ENCODE data around the gene CDCA7L.

Gene CDCA7L

DNA sequence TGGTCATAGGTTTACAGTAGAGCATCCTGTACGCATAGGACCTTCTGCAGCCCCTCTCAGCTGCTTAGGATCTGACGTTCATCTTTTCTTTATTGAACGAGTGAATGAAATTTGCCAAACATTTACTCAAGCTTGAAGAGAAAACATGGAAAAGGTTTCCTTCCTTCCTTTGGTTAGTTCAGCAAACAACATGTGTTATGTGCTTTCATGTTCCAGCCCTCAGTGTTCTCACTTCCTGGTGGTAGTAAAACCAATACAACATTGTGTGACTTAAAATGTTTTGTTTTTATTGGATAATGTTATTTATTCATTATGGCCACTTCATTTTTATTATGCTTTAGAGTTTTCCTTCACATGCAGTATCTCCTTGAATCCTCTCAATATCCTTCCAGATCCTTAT lies 1.4 kb upstream of the CDCA7L start:
- H3K4me2 ChIP-seq (ENCODE audit: low read depth, low read length, poor library complexity, severe bottlenecking): peak overlapping the region; percentile 75
- no peak overlapping the region for H3K27ac ChIP-seq (ENCODE audit: low read depth, low read length)
- no peaks in the 10 kb centered on the region for H3K36me3 ChIP-seq (ENCODE audit: low read length)
- no peaks in the 10 kb centered on the region for H3K9me3 ChIP-seq (ENCODE audit: insufficient read depth, low read length)
- peaks cover 17% of the 10 kb centered on the region for H3F3A ChIP-seq (ENCODE audit: insufficient read depth)
- peaks cover 3% of the 10 kb centered on the region; the same call in 1 of the 2 replicates for H4K20me1 ChIP-seq (ENCODE audit: low read depth, low read length)
- H3K79me2 ChIP-seq (ENCODE audit: insufficient read depth, low read length): peaks cover 24% of the 10 kb centered on the region
- H2AFZ ChIP-seq (ENCODE audit: low read depth, low read length, severe bottlenecking): no peak overlapping the region
- no peak overlapping the region for H3K4me3 ChIP-seq (ENCODE audit: insufficient read depth, low read length, poor library complexity, severe bottlenecking)
- no peak overlapping the region for H3K9ac ChIP-seq (ENCODE audit: low read length)
- no peaks in the 10 kb centered on the region for H3K27me3 ChIP-seq (ENCODE audit: low read length)
- H3K9me2 ChIP-seq (replicated peaks; ENCODE audit: insufficient read depth, low read length): no peaks in the 10 kb centered on the region
- TF ChIP-seq EZH2phosphoT487 (conservative IDR thresholded peaks at IDR 0.05; ENCODE audit: low read length): no peak
- TF ChIP-seq, protein P1, sequence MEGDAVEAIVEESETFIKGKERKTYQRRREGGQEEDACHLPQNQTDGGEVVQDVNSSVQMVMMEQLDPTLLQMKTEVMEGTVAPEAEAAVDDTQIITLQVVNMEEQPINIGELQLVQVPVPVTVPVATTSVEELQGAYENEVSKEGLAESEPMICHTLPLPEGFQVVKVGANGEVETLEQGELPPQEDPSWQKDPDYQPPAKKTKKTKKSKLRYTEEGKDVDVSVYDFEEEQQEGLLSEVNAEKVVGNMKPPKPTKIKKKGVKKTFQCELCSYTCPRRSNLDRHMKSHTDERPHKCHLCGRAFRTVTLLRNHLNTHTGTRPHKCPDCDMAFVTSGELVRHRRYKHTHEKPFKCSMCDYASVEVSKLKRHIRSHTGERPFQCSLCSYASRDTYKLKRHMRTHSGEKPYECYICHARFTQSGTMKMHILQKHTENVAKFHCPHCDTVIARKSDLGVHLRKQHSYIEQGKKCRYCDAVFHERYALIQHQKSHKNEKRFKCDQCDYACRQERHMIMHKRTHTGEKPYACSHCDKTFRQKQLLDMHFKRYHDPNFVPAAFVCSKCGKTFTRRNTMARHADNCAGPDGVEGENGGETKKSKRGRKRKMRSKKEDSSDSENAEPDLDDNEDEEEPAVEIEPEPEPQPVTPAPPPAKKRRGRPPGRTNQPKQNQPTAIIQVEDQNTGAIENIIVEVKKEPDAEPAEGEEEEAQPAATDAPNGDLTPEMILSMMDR (IDR thresholded peaks at IDR 0.05; ENCODE audit: insufficient read depth, low read length, poor library complexity, severe bottlenecking): no peak

DNA sequence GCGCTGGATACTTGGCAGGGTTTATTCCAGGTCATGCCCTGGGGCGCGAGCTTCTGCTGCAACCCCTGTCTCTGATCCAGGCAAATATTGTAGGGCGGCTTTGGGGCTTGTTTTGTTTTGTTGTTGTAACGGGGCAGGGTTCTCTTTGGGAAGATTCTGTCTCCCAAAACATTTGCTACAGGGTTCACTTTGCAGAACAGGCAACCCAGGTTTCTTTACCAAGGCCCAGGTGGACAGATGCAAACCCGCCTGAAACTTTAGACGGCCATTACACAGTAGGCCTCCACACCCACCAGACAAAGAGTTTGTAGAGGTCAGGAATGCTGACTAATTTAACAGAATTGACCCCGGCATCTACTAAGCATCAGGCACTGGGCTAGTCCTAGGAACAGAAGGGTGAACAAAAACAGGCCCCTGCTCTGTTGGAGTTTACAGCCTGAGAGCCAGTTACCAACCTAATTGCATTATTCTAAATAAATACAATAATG lies 567 bp upstream of the CDCA7L start:
- Histone ChIP-seq H3F3A (ENCODE audit: insufficient read depth) (peaks cover 17% of the 10 kb centered on the region), H3K9me2 (replicated peaks; ENCODE audit: insufficient read depth, low read length) (no peaks in the 10 kb centered on the region), H2AFZ (ENCODE audit: low read depth, low read length, severe bottlenecking) (peak overlapping the region; percentile 97), H3K9me3 (ENCODE audit: insufficient read depth, low read length) (no peaks in the 10 kb centered on the region), H4K20me1 (ENCODE audit: low read depth, low read length) (peaks cover 4% of the 10 kb centered on the region; the same call in 1 of the 2 replicates), H3K27ac (ENCODE audit: low read depth, low read length) (peak overlapping the region; percentile 83), H3K27me3 (ENCODE audit: low read length) (no peaks in the 10 kb centered on the region), H3K36me3 (ENCODE audit: low read length) (no peaks in the 10 kb centered on the region), H3K79me2 (ENCODE audit: insufficient read depth, low read length) (peaks cover 32% of the 10 kb centered on the region), H3K9ac (ENCODE audit: low read length) (peak overlapping the region; percentile 64), H3K4me2 (ENCODE audit: low read depth, low read length, poor library complexity, severe bottlenecking) (peak overlapping the region; percentile 75), H3K4me3 (ENCODE audit: insufficient read depth, low read length, poor library complexity, severe bottlenecking) (peak overlapping the region; percentile 69)
- TF ChIP-seq EZH2phosphoT487 (conservative IDR thresholded peaks at IDR 0.05; ENCODE audit: low read length): no peak
- TF ChIP-seq, protein P1 (IDR thresholded peaks at IDR 0.05; ENCODE audit: insufficient read depth, low read length, poor library complexity, severe bottlenecking): no peak

DNA sequence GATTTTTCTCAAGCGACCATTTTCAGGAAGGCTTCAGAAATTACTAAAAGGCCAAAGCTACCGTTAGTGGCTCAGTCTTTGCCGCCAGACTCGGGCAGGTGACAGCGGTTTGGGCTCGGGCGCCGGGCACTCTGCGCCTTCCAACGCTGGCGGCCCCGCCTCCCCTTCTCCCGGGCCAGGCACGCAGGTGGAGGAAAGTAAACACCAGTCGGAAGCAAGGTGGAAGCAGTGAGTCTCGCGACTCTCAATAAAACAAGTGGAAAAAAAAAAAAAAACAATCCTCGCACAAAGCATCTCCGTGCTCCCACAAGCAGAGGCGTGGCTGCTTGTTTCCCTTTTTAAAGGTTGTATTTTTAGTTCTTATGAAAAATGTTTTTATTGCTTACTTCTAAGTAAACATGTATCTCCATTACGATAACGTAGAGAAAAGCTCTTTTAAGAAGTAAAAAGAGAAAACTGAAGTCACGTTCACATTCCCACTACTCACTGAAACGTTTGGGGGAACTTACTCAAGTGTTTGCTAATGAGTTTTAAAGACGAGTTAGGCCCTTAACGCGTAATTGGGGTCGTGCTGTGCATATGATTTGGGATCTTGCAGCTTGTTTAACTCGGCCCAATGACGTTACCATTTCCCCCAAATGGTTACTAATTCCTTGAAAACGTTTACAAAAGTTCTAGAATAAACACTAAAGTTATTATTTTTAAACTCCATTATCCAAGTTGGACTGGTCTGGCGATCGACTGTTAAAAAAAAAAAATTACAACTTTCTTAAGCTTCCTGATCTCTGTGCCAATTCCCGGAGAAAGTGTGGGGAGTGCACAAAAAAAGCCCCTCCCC lies 864 bp downstream of the CDCA7L start:
- Histone ChIP-seq H3K79me2 (ENCODE audit: insufficient read depth, low read length) (peaks cover 47% of the 10 kb centered on the region), H3K36me3 (ENCODE audit: low read length) (no peaks in the 10 kb centered on the region; the same call in 1 of the 2 replicates), H3F3A (ENCODE audit: insufficient read depth) (peaks cover 17% of the 10 kb centered on the region), H3K27ac (ENCODE audit: low read depth, low read length) (peak overlapping the region; percentile 83), H3K4me2 (ENCODE audit: low read depth, low read length, poor library complexity, severe bottlenecking) (peak overlapping the region; percentile 75), H3K27me3 (ENCODE audit: low read length) (no peaks in the 10 kb centered on the region), H3K9me2 (replicated peaks; ENCODE audit: insufficient read depth, low read length) (no peaks in the 10 kb centered on the region), H3K4me3 (ENCODE audit: insufficient read depth, low read length, poor library complexity, severe bottlenecking) (peak overlapping the region; percentile 69), H3K9me3 (ENCODE audit: insufficient read depth, low read length) (no peaks in the 10 kb centered on the region), H2AFZ (ENCODE audit: low read depth, low read length, severe bottlenecking) (peak overlapping the region; percentile 97), H4K20me1 (ENCODE audit: low read depth, low read length) (peaks cover 6% of the 10 kb centered on the region; the same call in 1 of the 2 replicates), H3K9ac (ENCODE audit: low read length) (peak overlapping the region; percentile 64)
- TF ChIP-seq, protein P1 (IDR thresholded peaks at IDR 0.05; ENCODE audit: insufficient read depth, low read length, poor library complexity, severe bottlenecking): no peak
- no peak for TF ChIP-seq EZH2phosphoT487 (conservative IDR thresholded peaks at IDR 0.05; ENCODE audit: low read length)
